Esophagus muscularis mucosa (tissue), 4 donors: Measurements from ENCODE around the gene HIPK4. TPM values are rescaled to one million over a fixed set of nuclear protein-coding genes. Genes with fewer than 3 reads are reported as not detected.

Experiments
- DNase-seq: peaks from one replicate; pipeline ENCODE4 v3.0.0-alpha.2; 2017; ENCODE audit errors: extremely low spot score
- H3K27ac ChIP-seq, 4 donors: fragments of 200-600 bp; sonication (generic); replicated peaks in 1 of 4; 1 replicate in 3 of 4; 2 replicates in 1 of 4; pipeline ENCODE4 v1.5.1; 2016 to 2019; ENCODE audit warnings: mild to moderate bottlenecking in 1 of 4
- H3K27me3 ChIP-seq, 4 donors: fragments of 200-600 bp; sonication (generic); one replicate each; pipeline versions ENCODE4 v1.5.1 to v1.6.0; 2016 to 2019
- H3K36me3 ChIP-seq, 4 donors: fragments of 200-600 bp; sonication (generic); one replicate each; pipeline ENCODE4 v1.5.1; 2016 to 2019
- H3K4me1 ChIP-seq, 4 donors: fragments of 200-600 bp; sonication (generic); one replicate each; pipeline ENCODE4 v1.5.1; 2016 to 2019
- H3K4me3 ChIP-seq, 4 donors: fragments of 200-600 bp; sonication (generic); 1 replicate in 2 of 4; 2 replicates in 2 of 4; pipeline ENCODE4 v1.5.1; 2016 to 2019; ENCODE audit warnings: mild to moderate bottlenecking in 4 of 4, moderate library complexity in 1 of 4
- H3K9me3 ChIP-seq, 4 donors: fragments of 200-600 bp; sonication (generic); 1 replicate in 3 of 4; 2 replicates in 1 of 4; pipeline ENCODE4 v1.5.1; 2016 to 2019
- CTCF ChIP-seq, 3 experiments: fragments of 200-600 bp in 2 of 3; fragments of 450-650 bp in 1 of 3; sonication (generic) in 2 of 3; IDR thresholded peaks; one replicate each; pipeline ENCODE4 v1.5.1; 2017 to 2019; ENCODE audit warnings: antibody characterized with exemption in 3 of 3, mild to moderate bottlenecking in 2 of 3, moderate library complexity in 1 of 3
- EP300 ChIP-seq: sonication (generic); formaldehyde crosslinking; IDR thresholded peaks from one replicate; pipeline ENCODE4 v1.6.1; 2017; ENCODE audit warnings: antibody characterized with exemption
- POLR2A ChIP-seq: fragments of 450-650 bp; IDR thresholded peaks from one replicate; pipeline ENCODE4 v1.6.1; 2017; ENCODE audit warnings: antibody characterized with exemption, moderate library complexity, mild to moderate bottlenecking, low read depth
- POLR2AphosphoS5 ChIP-seq, 2 donors: sonication (generic); formaldehyde crosslinking; IDR thresholded peaks; one replicate each; pipeline ENCODE4 v1.6.1; 2017; ENCODE audit warnings: antibody characterized with exemption in 2 of 2
- WGBS: methylation state at CpG from one replicate; pipeline ENCODE4 v1.1.5; 2018; 5-methylcytosine and 5-hydroxymethylcytosine counted together
- intact Hi-C: fragments of 100-400 bp; cut with DNase I; formaldehyde crosslinking; loops from one replicate; pipeline ENCODE4 v1.15.1; 2023
- total RNA-seq, 4 donors: library from RNA; depleted of rRNA; stranded (reverse); fragments of >200 nt; gene quantifications; one replicate each; pipeline versions ENCODE4 v1.1.0 to v1.2.1, GENCODE V29; 2016

The HIPK4 gene
- total RNA-seq, 4 donors from 2014 or later, result under 0.01 to 0.63 (median 0.42) TPM

DNA sequence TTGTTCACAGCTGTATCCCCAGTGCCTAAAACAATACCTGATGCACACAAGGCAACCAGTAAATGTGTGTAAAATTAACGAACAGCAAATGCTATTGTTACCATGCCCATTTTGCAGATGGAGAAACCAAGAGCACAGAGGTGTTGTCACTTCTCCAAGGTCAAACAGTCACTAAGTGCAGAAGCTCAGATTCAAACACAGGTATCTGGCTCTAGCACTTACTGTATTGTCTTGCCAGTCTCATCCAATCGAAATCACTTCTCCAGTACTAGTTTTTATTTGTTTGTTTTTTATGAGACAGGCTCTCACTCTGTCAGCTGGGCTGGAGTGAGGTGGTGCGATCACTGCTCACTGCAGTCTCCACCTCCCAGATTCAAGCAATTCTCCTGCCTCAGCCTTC, 27.8 kb downstream of the HIPK4 start:
- H3K4me3 ChIP-seq, result no peak overlapping the region
- no peak for DNase-seq
- H3K27ac ChIP-seq, result no peak overlapping the region
- peaks cover 0 to 24% (median 20%) of the 10 kb centered on the region in 4 donors for H3K36me3 ChIP-seq
- whole genome bisulfite sequencing, result 84% methylated on average over 3 of the region's 3 CpGs
- TF ChIP-seq POLR2AphosphoS5 (IDR thresholded peaks at IDR 0.05) (no peak), EP300 (no peak), POLR2A (no peak), CTCF (IDR thresholded peaks at IDR 0.05) (no peak)
- peaks cover 5 to 31% (median 27%) of the 10 kb centered on the region in 4 donors for H3K4me1 ChIP-seq
- no peaks in the 10 kb centered on the region for H3K9me3 ChIP-seq
- no peaks in the 10 kb centered on the region for H3K27me3 ChIP-seq
- intact Hi-C loops, result no loop called here

DNA sequence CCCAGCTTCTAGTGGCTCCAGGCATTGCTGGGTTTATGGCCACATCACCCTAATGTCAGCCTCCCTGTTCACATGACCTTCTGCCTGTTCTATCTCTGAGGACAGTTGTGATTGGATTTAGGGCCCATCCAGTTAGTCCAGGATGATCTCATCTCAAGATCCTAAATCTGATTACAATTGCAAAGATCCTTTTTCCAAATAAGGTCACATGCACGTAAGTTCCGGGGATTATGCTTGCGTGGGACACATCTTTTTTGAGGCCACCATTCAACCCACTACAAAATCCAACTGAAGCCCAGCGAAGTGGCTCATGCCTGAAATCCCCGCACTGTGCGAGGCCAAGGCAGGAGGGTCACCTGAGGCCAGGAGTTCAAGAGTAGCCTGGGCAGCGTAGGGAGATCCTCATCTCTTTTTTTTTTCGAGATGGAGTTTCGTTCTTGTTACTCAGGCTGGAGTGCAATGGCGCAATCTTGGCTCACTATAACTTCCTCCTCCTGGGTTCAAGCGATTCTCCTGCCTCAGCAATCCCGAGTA, 29.2 kb downstream of the HIPK4 start:
- DNase-seq, result no peak
- no peak overlapping the region for H3K4me3 ChIP-seq
- H3K27me3 ChIP-seq, result no peaks in the 10 kb centered on the region
- no peaks in the 10 kb centered on the region for H3K9me3 ChIP-seq
- WGBS, result 86% methylated on average over 12 of the region's 12 CpGs
- peaks cover 0 to 16% (median 11%) of the 10 kb centered on the region in 4 donors for H3K36me3 ChIP-seq
- TF ChIP-seq POLR2A (no peak), POLR2AphosphoS5 (IDR thresholded peaks at IDR 0.05) (no peak), CTCF (IDR thresholded peaks at IDR 0.05) (no peak), EP300 (no peak)
- intact Hi-C loops, result no loop called here
- peaks cover 2 to 30% (median 19%) of the 10 kb centered on the region in 4 donors for H3K4me1 ChIP-seq
- no peak overlapping the region for H3K27ac ChIP-seq

GRCh38 chr19:40360020-40360707, 29.8 kb downstream of the HIPK4 start:
- intact Hi-C loops, result no loop called here
- H3K9me3 ChIP-seq, result no peaks in the 10 kb centered on the region
- H3K4me1 ChIP-seq, result peaks cover 0 to 25% (median 13%) of the 10 kb centered on the region in 4 donors
- no peak for DNase-seq
- no peaks in the 10 kb centered on the region for H3K27me3 ChIP-seq
- no peak overlapping the region for H3K4me3 ChIP-seq
- peaks cover 0 to 17% (median 11%) of the 10 kb centered on the region in 4 donors for H3K36me3 ChIP-seq
- WGBS, result 87% methylated on average over 13 of the region's 13 CpGs
- no peak overlapping the region for H3K27ac ChIP-seq
- TF ChIP-seq POLR2AphosphoS5 (IDR thresholded peaks at IDR 0.05), result no peak
- TF ChIP-seq EP300, result no peak
- no peak for TF ChIP-seq POLR2A
- TF ChIP-seq CTCF (IDR thresholded peaks at IDR 0.05), result no peak

GRCh38 chr19:40358773-40359172, 31.2 kb downstream of the HIPK4 start:
- 82% methylated on average over 5 of the region's 5 CpGs for WGBS
- peaks cover 0 to 20% (median 8%) of the 10 kb centered on the region in 4 donors for H3K4me1 ChIP-seq
- TF ChIP-seq EP300, result no peak
- TF ChIP-seq POLR2A, result no peak
- no peak for TF ChIP-seq CTCF (IDR thresholded peaks at IDR 0.05)
- TF ChIP-seq POLR2AphosphoS5 (IDR thresholded peaks at IDR 0.05), result no peak
- DNase-seq, result no peak
- H3K4me3 ChIP-seq, result no peak overlapping the region
- H3K9me3 ChIP-seq, result no peaks in the 10 kb centered on the region
- H3K36me3 ChIP-seq, result peaks cover 0 to 23% (median 11%) of the 10 kb centered on the region in 4 donors
- H3K27me3 ChIP-seq, result no peaks in the 10 kb centered on the region
- H3K27ac ChIP-seq, result no peak overlapping the region
- intact Hi-C loops, result no loop called here
